Activated effector memory CD4-positive, alpha-beta T cell treated with Interleukin-2 at 50 U/mL for 16 hours (primary cell): ENCODE measurements around the gene ZNF496.
A peak's percentile ranks its signal among the peaks of the same experiment; 100 is the strongest.
"Not testable (repeated sequence)": the region's sequence is repeated elsewhere in the genome, so short reads cannot be mapped to it uniquely, and the experiment has no call there.

Experiments used
- DNase-seq: peaks from one replicate; pipeline ENCODE4 v3.0.0-alpha.2; 2020

Gene ZNF496

GRCh38 chr1:247358920-247359319 lies 27.3 kb upstream of the ZNF496 start:
- no peak for DNase-seq

GRCh38 chr1:247357781-247358211 lies 26.1 kb upstream of the ZNF496 start:
- no peak for DNase-seq

- DNase-seq: no peak
Measured at GRCh38 chr1:247357052-247357780, 25.5 kb upstream of the ZNF496 start.

- DNase-seq: not testable (repeated sequence)
Measured at GRCh38 chr1:247355160-247355559, 23.5 kb upstream of the ZNF496 start.

- no peak for DNase-seq
Measured at GRCh38 chr1:247352175-247352574, 20.5 kb upstream of the ZNF496 start.

GRCh38 chr1:247350587-247350986 lies 18.9 kb upstream of the ZNF496 start:
- DNase-seq: no peak

- DNase-seq: no peak
Measured at GRCh38 chr1:247347477-247348222, 16.0 kb upstream of the ZNF496 start.

GRCh38 chr1:247345881-247346280 lies 14.2 kb upstream of the ZNF496 start:
- no peak for DNase-seq

GRCh38 chr1:247343801-247344200 lies 12.1 kb upstream of the ZNF496 start:
- no peak for DNase-seq

- no peak for DNase-seq
Measured at GRCh38 chr1:247338723-247339275, 7.1 kb upstream of the ZNF496 start.

- no peak for DNase-seq
Measured at GRCh38 chr1:247337961-247338360, 6.3 kb upstream of the ZNF496 start.

- DNase-seq: no peak
Measured at GRCh38 chr1:247337250-247337746, 5.6 kb upstream of the ZNF496 start.

GRCh38 chr1:247336390-247336789 lies 4.7 kb upstream of the ZNF496 start:
- no peak for DNase-seq

- DNase-seq: no peak
Measured at GRCh38 chr1:247335882-247336281, 4.2 kb upstream of the ZNF496 start.

GRCh38 chr1:247334378-247335133 lies 2.9 kb upstream of the ZNF496 start:
- DNase-seq: no peak

GRCh38 chr1:247332623-247333361 lies 1.1 kb upstream of the ZNF496 start:
- DNase-seq: no peak

- DNase-seq: peak; percentile 25
Measured at GRCh38 chr1:247332215-247332622, 552 bp upstream of the ZNF496 start.

- peak; percentile 52 for DNase-seq
Measured at GRCh38 chr1:247331172-247331524, 519 bp downstream of the ZNF496 start.

- DNase-seq: no peak
Measured at GRCh38 chr1:247330548-247331171, 1.0 kb downstream of the ZNF496 start.

GRCh38 chr1:247329097-247329617 lies 2.5 kb downstream of the ZNF496 start:
- no peak for DNase-seq

GRCh38 chr1:247328311-247328710 lies 3.4 kb downstream of the ZNF496 start:
- DNase-seq: no peak
